A172 (cell line): ENCODE results near the gene NEAT1. TPM values are rescaled to one million over a fixed set of nuclear protein-coding genes. Genes with fewer than 3 reads are reported as not detected.

Experiments used
- DNase-seq: peaks from one replicate; pipeline ENCODE4 v3.0.0-alpha.2; 2015; ENCODE audit warnings: low spot score
- total RNA-seq: library from RNA; depleted of rRNA; stranded (reverse); fragments of >200 nt; shearing (Covaris generic); gene quantifications from 2 replicates; pipeline ENCODE4 v1.2.3, GENCODE V29; 2014

Gene NEAT1
- total RNA-seq, 1 experiment from 2014 or later = 28.9 TPM

DNA sequence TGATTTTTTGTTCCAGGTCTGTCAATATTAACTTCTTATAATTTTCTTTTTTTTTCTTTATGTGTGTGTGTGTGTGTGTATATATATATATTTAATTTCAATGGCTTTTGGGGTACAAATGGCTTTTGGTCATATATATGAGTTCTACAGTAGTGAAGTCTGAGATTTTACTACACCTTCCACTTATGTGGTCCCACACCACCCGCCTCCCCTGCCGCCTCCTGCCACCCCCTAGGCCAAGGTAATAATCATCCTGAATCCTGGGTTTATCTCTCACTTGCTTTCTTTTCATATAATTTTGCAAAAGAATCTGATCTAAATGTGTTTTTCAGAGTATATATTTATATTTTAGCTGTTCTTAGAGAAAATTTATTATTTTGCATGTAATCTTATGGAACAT is 11.1 kb downstream of the NEAT1 start:
- no peak for DNase-seq

DNA sequence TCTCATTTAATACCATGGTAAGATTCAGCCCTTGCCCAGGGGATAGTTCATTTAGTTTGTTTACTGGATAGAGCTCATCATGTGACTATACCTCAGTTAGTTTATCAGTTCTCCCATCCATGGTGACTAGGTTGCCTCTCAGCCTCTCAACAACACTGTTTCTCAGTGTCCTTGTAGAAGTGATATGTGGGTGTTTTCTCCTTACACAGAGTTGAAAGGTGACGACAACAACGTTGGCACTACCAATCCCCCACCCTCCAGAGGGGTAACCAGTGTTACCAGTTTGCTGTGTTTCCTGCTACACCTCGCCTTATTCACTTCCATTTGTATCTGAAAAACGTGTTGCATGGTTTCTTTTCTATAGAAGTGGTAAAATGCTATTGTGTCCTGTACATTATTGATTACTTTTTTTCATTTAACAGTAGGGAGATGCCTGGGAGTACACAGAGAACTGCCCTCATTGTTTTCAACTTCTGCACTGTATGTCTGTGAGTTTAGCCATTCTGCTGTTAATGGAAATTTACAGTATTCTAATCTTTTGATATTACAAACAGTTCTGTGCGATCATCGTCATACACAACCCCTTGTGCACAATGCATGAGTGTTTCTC is 11.6 kb downstream of the NEAT1 start:
- peak; percentile 38 for DNase-seq

DNA sequence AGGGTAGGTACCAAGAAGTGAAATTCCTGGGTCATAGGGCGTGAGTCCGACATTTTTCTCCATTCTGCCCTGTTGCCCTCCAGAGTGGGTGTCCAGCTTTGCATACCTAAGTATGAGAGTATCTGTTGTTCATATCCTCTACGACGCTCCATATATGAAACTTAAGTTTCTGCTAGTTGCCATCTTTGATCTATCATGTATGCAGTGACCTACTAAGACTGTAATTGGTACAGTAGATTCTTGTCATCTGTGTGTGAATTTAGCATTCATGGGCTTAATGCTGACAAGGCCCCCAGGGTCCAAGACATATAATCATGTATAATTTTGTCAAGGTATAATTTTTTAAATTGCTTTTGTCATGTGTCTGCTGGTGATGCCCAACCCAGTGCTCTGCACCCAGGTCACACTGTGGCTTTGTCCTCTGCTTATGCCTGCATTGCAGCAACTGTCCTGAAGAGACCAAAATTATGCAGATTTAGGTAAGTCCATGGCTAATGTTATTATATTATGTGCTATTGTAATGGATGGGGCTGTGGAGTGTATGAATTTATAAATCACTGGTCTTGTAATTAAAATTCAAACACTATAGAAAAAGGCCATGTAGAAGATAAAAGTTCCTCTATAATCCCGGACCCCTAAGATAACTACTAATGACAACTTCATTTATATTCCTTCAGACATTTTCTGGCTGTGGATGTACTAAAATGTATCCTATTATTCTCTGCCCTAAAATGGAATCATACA is 12.2 kb downstream of the NEAT1 start:
- DNase-seq = no peak

DNA sequence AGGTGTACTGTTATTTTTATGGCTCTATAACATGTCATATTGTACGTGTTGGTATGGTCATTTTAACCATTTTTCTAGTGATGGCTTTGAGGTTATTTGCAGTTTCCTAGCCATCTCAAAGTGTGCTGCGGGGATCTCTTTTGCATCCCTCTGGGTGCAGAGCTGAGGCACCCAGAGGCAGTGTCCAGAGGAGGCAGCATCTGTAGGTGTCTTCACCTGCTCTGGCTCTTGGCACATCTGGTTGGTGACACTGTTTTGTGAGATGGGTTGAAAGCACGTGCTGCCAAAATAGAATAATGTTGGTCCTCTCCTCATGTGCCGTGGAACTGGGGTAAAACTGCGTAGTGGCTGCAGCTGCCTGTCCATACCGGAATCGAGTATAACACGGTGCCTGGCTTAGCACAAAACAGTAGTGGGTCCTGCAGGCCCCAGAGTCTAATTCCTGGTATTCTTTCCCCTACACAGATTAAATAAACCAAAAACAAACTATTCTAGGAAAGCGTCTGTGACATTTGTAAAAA is 12.9 kb downstream of the NEAT1 start:
- DNase-seq = peak; percentile 21

DNA sequence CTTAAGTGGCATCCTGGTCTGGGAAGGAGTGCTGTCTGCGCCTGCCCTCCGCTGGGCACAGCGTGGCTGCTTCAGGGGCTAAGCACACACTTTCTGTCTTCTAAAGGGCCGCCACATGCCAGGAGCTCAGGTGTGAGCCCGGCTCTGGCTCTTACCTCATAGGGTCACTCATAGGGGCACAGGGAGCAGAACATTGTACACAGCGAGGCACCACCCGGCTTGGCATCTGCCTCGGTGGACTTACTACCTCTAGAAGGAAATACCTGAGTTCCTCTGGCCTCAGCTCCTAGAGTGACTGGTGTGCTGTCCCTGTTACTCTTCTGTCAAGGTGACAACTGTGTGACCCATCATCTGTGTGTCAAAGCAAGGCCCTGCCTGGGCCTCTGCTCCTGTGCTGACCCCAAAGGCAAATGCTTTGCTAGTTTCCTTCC is 13.4 kb downstream of the NEAT1 start:
- DNase-seq = peak; percentile 31

DNA sequence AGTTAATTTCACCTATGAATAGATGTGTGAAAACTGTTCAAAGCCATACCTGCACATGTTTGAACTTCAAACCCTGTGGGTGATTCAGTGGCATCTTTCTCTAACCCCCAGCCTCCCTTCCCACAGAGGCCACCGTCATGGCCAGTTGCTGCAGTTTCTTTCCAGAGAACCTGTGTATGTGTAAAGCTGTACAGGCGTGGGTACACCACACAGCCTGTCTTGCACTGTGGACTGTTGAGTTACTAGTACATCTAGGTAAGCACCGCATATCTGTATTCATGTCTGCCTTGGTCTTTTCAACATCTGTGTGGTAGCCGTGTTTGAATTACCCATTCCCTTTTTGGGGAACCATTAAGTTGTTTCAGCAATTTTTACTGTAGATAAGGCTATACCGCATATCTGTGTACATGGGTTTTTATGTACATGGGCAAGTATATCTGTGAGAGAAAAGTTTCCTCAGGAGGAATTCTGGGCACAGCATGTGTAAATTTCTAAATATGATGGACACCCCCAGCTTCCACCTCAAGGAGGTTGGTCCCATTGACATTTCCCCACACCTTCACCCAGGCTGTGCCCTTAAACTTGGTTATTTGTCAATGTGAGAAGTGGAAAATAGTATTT is 13.9 kb downstream of the NEAT1 start:
- peak; percentile 41 for DNase-seq

DNA sequence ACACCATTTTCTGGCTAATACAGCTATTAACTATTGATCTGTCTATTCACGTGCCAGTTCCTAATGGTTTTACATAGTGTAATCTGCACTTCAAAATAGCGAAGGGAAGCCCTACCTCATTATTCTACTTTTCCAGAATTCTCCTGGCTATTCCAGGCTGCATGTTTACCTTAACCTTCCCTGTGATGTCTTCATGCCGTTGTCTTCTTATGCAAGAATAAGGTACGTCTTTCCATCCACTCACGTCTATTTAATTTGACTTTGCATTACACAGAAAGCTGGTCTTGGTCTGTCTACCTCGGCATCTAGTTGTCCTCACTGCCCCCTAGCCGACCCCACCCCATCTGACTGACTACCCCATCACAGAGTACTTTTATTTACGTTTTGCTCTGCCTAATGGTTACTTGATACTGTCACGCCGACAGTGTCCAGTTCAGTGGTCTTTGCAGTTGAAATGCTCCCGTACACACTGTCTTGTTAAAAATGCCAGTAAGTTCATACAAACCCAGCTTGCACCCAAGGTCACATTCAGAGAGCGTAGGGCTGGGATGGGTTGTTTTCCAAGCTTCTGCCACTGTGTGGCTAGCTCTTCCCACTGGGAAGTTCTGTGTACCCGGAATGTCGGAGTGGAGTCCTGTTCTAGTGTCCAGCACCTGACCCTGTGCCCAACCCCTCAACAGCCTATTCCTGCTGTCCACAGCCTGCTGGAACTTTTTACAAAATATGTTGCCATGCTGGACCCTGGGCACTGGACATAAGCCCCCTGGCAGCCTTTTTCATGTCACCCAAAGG is 15.0 kb downstream of the NEAT1 start:
- DNase-seq = peak; percentile 36

DNA sequence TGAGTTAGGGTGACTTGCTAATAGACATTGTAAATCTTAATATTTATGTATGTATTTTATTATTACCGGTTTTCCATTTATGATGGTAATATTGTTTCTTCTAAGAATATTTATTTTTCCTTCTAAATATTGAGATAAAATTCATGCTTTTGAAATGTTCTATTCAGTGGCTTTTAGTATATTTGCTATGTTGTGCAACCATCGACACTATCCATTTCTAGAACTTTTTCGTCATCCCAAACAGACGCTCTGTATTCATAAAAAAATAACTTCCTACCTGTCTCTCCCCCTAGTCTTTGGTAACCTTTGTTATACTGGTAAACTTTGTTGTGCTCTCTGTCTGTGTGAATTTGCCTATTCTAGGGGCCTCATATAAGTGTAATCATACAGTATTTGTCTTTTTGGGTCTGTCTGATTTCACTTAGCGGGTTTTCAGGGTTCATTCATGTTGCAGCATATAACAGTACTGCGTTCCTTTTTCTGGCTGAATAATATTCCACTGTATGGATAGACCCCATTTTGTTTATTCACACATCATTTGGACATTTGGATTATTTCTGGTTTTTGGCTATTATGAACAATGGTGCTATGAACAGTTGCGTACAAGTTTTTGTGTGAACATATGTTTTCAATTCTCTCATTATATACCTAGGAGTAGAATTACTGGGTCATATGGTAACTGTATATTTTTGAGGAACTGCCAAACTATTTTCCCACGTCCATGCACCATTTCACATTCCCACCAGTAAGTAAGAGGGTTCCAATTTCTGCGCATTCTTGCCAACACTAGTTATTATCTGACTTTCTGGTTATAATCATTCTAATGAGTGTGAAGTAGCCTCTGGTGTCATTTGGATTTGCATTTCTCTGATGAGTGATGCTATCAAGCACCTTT is 15.9 kb downstream of the NEAT1 start:
- peak; percentile 19 for DNase-seq

DNA sequence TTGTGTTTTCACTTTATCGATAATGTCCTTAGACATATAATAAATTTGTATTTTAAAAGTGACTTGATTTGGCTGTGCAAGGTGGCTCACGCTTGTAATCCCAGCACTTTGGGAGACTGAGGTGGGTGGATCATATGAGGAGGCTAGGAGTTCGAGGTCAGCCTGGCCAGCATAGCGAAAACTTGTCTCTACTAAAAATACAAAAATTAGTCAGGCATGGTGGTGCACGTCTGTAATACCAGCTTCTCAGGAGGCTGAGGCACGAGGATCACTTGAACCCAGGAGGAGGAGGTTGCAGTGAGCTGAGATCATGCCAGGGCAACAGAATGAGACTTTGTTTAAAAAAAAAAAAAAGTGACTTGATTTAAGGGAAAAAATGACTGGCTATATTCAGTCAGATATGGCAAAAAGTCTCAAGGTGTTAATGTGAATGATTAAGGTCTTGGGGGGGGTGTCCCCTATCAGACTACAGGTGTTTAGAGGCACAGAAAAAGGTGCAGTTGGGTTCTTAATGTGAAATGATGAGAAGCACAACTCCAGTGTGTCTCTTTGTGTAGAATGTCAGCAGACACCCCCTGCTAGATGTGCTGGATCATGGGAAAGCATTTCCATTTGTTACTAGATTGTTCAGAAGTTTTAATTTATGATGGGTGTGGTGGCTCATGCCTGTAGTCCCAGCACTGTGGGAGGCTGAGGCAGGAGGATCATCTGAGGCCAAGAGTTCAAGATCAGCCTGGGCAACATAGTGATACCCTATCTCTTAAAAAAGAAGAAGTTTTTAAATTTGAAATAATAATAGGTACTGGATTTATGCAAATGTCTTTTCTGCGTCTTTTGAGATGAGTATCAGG is 17.0 kb downstream of the NEAT1 start:
- peak; percentile 49 for DNase-seq

DNA sequence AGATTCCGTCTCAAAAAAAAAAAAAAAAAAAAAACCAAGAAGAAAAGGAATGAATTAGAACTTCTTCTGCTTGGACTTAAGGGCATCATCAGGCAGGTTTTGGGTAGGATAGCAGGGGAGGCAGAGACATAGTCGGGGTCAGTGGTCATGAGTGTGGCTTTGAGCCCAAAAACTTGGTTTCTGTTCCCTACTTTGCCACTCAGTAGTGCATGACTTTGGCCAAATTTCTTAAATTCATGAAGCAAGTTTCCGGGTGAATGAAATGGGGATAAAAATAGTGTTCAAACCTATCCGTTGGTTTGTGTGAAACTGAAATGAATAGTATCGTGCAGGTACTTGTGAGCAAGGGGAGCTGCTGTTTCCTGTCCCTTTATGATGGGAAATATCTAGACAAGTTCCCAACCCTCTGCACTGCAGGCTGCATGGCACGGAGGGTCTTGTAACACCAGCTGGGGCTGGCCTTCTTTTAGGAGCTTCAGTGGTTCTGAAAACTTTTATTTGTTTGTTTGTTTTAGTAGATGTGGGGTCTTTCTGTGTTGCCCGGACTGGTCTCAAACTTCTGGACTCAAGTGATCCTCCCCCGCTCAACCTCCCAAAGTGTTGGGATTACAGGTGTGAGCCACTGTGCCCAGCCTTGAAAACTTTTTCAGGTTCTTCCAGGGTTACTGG is 18.4 kb downstream of the NEAT1 start:
- DNase-seq = peak; percentile 30

DNA sequence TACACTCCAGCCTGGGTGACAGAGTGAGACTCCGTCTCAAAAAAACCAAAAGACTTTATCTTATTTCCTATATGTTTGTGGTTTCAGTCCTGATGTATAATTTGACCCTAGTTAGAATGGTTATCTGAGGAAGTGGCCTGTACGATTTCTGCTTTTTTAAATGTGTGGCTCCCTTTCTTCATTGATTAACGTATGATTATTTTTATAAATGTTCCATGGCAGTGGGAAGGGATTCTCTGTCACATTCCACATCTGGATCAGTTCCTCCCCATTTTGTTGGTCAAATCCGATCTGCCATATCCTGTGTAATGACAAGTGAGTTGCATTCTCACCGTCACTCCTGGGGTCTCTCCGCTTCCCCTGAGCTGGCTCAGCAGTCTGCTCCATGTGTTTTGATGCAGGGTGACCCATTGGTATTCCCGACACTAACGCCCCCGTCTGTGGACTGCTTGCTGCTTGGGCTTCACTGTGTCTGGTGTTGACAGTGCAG is 20.3 kb downstream of the NEAT1 start:
- peak; percentile 29 for DNase-seq

DNA sequence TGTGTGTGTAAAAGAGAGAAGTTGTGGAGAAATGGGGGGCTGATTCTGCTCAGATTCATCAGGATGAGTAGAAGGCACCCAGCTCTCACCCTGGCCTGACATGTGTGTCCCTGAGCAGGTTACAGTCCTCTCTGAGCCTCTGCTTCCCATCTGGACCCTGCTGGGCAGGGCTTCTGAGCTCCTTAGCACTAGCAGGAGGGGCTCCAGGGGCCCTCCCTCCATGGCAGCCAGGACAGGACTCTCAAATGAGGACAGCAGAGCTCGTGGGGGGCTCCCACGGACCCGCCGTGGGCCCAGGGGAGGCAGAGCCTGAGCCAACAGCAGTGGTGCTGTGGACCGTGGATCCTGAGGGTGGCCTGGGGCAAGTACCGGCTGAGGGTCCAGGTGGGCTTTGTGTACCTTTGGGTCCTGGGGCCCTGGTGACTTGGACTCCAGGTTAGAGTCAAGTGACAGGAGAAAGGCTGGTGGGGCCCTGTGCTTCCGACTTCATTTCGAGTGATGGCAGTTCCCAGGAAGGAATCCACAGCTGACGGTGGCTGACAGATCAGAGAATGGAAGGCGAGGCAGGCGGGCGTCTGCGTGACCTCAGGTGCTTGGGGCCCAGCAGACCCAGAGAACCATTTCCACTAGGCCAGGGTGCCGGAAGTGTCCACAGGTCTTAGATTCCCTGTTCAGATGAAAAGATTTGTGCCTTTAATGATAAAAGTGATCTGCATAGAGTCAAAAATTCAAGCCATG is 21.9 kb downstream of the NEAT1 start:
- peak; percentile 34 for DNase-seq

DNA sequence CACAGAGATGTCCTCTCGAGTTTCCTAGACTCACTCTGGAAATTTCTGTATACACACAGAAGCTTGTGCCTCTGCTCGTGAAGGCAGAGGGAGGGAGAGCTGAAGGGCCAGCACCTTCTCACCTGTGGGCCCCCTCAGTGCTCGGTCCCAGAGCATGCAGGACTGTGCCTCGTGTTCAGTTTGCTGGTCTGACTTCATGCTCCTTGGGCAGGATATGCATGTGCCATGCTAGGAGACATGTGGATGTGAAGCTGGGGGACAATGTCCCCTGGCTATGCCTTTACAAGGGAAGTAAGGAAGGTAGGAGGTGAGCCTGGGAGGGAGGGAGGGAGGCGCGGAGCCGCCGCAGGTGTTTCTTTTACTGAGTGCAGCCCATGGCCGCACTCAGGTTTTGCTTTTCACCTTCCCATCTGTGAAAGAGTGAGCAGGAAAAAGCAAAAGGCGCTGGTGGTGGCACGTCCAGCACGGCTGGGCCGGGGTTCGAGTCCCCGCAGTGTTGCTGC is 22.6 kb downstream of the NEAT1 start:
- DNase-seq = peak; percentile 36

DNA sequence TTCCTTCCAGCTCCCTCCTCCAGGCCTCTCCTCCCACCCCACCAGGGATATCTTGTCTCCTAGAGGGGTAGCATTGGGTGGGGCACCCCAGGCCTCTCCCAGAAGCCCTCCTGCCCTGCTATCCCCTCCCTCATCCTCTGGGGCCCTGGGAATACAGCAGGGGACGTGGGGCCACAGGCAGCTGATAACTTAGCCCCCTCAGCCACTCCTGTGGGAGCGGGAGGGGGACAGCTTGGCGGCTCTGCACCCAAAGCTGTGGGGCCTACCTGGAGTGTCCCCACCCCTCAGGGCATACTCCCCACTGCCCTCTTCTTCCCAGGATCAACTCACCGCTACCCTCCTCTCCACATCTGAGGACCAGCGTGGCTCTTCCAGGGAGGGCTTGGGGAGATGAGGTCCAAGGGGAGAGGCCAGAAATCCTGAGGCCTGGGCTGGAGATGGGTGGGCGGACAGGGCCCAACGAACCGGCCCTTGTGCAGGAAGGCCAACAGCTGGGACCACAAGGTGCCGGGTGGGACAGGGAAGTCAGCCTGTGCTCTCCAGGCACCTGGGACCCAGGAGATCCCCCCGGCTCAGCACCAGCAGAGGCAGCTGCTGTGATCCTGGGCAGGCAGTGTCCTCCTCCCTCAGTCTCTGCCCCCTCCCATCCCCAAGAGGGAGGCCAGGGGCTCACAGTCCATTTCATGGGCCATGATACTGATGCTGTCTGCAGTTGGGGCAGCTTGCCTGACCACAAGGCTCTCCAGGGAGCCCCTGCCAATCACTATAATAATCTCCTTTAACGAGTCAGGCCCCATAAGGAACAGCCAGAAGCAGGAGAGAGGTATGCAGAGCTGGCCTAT is 23.2 kb downstream of the NEAT1 start:
- DNase-seq = peak; percentile 31

DNA sequence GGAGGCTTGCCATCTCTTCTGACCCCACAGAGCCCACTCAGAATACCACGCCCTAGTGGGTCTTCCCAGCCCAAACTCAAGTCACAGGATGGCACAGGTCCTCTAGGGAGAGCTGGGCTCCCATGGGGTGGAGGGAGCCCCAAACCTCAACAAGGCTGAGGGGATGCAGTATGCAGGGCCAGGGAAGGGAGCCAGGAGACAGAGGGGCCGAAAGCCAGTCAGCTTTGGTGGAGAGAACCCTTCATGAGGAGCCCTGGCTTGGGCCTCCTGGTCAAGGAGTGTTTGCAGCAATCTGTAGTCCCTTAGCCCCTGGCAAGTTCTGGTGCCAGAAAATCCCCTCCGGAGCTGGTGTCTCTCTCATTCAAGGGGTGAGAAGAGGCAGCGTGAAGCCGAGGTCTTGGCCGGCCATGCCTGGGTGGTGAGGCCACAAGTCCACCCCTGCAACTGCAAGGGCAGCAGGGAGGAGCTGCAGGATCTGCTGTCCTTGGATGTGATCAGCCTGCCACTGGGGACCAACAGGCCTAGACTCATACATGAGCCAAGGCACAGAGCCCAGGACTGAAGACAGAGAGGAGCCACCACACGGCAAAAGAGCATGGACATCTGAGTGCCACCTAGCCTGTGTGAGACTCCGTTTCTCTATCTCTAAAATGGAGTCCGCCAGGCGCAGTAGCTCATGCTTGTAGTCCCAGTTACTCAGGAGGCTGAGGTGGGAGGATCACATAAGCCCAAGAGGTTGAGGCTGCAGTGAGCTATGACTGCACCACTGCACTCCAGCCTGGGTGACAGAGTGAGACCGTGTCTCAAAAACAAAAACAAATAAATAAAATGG is 24.1 kb downstream of the NEAT1 start:
- peak; percentile 53 for DNase-seq

DNA sequence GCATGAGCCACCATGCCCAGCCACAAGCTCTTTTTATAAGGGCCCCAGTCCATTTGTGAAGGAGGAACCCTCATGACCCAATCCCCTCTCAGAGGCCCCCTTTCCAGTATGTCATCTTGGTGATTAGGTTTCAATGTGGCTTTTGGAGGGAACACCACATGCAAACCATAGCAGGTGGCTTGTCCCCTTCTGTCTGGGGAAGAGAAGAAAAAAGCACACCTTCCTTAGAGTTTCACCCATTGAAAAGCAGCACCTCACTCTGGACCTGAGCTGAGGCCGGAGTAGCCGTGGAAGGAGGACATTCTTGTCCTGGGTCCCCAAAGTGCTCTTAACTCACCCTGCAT is 25.4 kb downstream of the NEAT1 start:
- peak; percentile 27 for DNase-seq
